HepG2 (cell line): ENCODE data around the gene ATP6V0E2. TPM values are rescaled to one million over a fixed set of nuclear protein-coding genes. Genes with fewer than 3 reads are reported as not detected.

ENCODE experiments used
- AHR ChIP-seq: IDR thresholded peaks from 2 replicates; pipeline ENCODE4 v1.6.1; 2018; ENCODE audit warnings: missing genetic modification reagents, missing compliant biosample characterization
- CEBPZ ChIP-seq: IDR thresholded peaks from 2 replicates; pipeline ENCODE4 v1.6.1; 2012; ENCODE audit warnings: low read length, improper control_type of control experiment
- CENPBD1 ChIP-seq: sonication (generic); formaldehyde crosslinking; IDR thresholded peaks from 2 replicates; pipeline ENCODE4 v1.8.0; 2022; ENCODE audit warnings: missing genetic modification reagents, low read depth, mild to moderate bottlenecking, borderline replicate concordance
- FOXO1 ChIP-seq: sonication (generic); formaldehyde crosslinking; IDR thresholded peaks from 2 replicates; pipeline ENCODE4 v1.4.0; 2020; ENCODE audit warnings: missing genetic modification reagents
- MAFG ChIP-seq: sonication (generic); formaldehyde crosslinking; IDR thresholded peaks from 2 replicates; pipeline ENCODE4 v1.5.1; 2020; ENCODE audit warnings: mild to moderate bottlenecking, missing genetic modification reagents
- MATR3 ChIP-seq: sonication (generic); formaldehyde crosslinking; IDR thresholded peaks from 2 replicates; pipeline ENCODE4 v1.4.0; 2020; ENCODE audit warnings: missing genetic modification reagents
- MBD4 ChIP-seq: IDR thresholded peaks from 2 replicates; pipeline ENCODE4 v1.6.1; 2012; ENCODE audit warnings: low read length, inconsistent platforms, borderline replicate concordance
- MYPOP ChIP-seq: sonication (generic); formaldehyde crosslinking; IDR thresholded peaks from 2 replicates; pipeline ENCODE4 v1.8.1; 2023; ENCODE audit warnings: mild to moderate bottlenecking, moderate library complexity, missing genetic modification reagents
- PBX2 ChIP-seq: IDR thresholded peaks from 2 replicates; pipeline ENCODE4 v1.6.1; 2016; ENCODE audit warnings: control low read depth
- PLSCR1 ChIP-seq: sonication (generic); formaldehyde crosslinking; IDR thresholded peaks from 2 replicates; pipeline ENCODE4 v1.5.0; 2020; ENCODE audit warnings: missing genetic modification reagents, mild to moderate bottlenecking, borderline replicate concordance
- PRDM4 ChIP-seq: sonication (generic); formaldehyde crosslinking; IDR thresholded peaks from 2 replicates; pipeline ENCODE4 v1.9.0; 2021; ENCODE audit warnings: missing genetic modification reagents, borderline replicate concordance
- REL ChIP-seq: sonication (generic); formaldehyde crosslinking; conservative IDR thresholded peaks from 2 replicates; pipeline ENCODE4 v1.8.0; 2022; ENCODE audit warnings: mild to moderate bottlenecking, missing genetic modification reagents, moderate library complexity
- SMARCE1 ChIP-seq: fragments of 450-650 bp; IDR thresholded peaks from 2 replicates; pipeline ENCODE4 v1.6.1; 2017; ENCODE audit warnings: borderline replicate concordance
- TCF7L2 ChIP-seq: IDR thresholded peaks from 2 replicates; pipeline ENCODE4 v1.6.1; 2011; ENCODE audit warnings: mild to moderate bottlenecking, low read depth, low read length, moderate library complexity
- TMF1 ChIP-seq: sonication (generic); formaldehyde crosslinking; IDR thresholded peaks from 2 replicates; pipeline ENCODE4 v1.8.1; 2022; ENCODE audit warnings: low read depth, missing genetic modification reagents
- ZNF18 ChIP-seq: sonication (generic); formaldehyde crosslinking; IDR thresholded peaks from 2 replicates; pipeline ENCODE4 v1.8.0; 2022; ENCODE audit warnings: mild to moderate bottlenecking, missing genetic modification reagents; ENCODE audit not compliant: insufficient replicate concordance
- ZNF383 ChIP-seq: sonication (generic); formaldehyde crosslinking; IDR thresholded peaks from 2 replicates; pipeline ENCODE4 v1.4.0; 2020; ENCODE audit warnings: missing genetic modification reagents, mild to moderate bottlenecking, borderline replicate concordance
- ZNF766 ChIP-seq: sonication (generic); formaldehyde crosslinking; IDR thresholded peaks from 2 replicates; pipeline ENCODE4 v1.5.0; 2020; ENCODE audit warnings: missing genetic modification reagents, borderline replicate concordance
- polyA plus RNA-seq, 8 experiments: library from polyadenylated mRNA; depleted of rRNA in 3 of 8; stranded (reverse) in 7 of 8; unstranded in 1 of 8; fragments of >200 nt; fragmentation: Illumina TruSeq in 4 of 8; extraction: Trizol in 4 of 8; gene quantifications; 2 replicates each; pipeline versions ENCODE4 v1.2.1 to v1.2.3, GENCODE V29; 2011 to 2016; ENCODE audit warnings: low read depth in 4 of 8, missing spikeins in 1 of 8, mixed read lengths in 1 of 8; ENCODE audit not compliant: insufficient read depth in 1 of 8
- total RNA-seq, 5 experiments: library from RNA; depleted of rRNA; stranded (reverse); fragments of >200 nt; fragmentation: Illumina TruSeq; extraction: Trizol; gene quantifications; 2 replicates each; pipeline ENCODE4 v1.2.3, GENCODE V29; 2016; ENCODE audit warnings: low read depth in 1 of 5

ATP6V0E2 gene
- total and polyA plus RNA-seq, 2 of the 13 experiments (the other 11 are each of a cell fraction or from before 2014, with no cell fraction given) = 36.8 to 203 TPM

- TF ChIP-seq ZNF18 = no peak
- no peak for TF ChIP-seq MAFG (CRISPR knock-in tag)
- TF ChIP-seq MBD4 = no peak
- TF ChIP-seq CENPBD1 (CRISPR knock-in tag) = no peak
- TF ChIP-seq FOXO1 (CRISPR knock-in tag) = no peak
- TF ChIP-seq REL = peak; percentile 50; the same call in 1 of the 2 replicates
- TF ChIP-seq ZNF766 = peak; percentile 73; the same call in 1 of the 2 replicates
- TF ChIP-seq TMF1 = no peak
- no peak for TF ChIP-seq PLSCR1 (CRISPR knock-in tag)
- no peak for TF ChIP-seq MATR3 (CRISPR knock-in tag)
- TF ChIP-seq AHR (CRISPR knock-in tag) = no peak
- no peak for TF ChIP-seq TCF7L2
- no peak for TF ChIP-seq CEBPZ
- TF ChIP-seq ZNF383 (CRISPR knock-in tag) = no peak
- TF ChIP-seq PRDM4 = no peak
- no peak for TF ChIP-seq PBX2
- no peak for TF ChIP-seq SMARCE1
- peak; percentile 97 for TF ChIP-seq MYPOP
Measured at GRCh38 chr7:149838224-149838991, 35.4 kb upstream of the ATP6V0E2 start, which contains the start of gene ZNF862 (continued).
